SHP77 treated with DMSO at 0.1 percent for 48 hours (cell line): ENCODE measurements around the gene FCRL5.
"Not testable (repeated sequence)": the region's sequence is repeated elsewhere in the genome, so short reads cannot be mapped to it uniquely, and the experiment has no call there.

Source experiments
- DNase-seq: peaks from one replicate; lab custom pipeline; 2025; lab: John Stamatoyannopoulos, UW

Gene FCRL5

DNA sequence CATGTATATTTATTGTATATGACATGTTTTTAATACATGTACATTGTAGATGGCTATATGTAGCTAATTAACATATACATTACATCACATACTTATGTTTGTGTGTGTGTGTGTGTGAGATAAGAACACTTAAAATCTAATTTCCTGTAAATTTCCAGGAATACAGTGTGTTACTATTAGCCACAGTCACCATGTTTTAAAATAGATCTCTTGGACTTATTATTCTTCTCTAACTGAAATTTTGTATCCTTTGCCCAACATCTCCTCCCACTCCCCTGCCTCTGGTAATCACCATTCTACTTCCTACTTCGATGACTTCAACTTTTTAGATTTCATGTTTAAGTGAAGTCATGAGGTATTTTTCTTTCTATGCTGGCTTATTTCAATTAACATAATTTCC, 64.8 kb downstream of the FCRL5 start:
- no peak for DNase-seq

DNA sequence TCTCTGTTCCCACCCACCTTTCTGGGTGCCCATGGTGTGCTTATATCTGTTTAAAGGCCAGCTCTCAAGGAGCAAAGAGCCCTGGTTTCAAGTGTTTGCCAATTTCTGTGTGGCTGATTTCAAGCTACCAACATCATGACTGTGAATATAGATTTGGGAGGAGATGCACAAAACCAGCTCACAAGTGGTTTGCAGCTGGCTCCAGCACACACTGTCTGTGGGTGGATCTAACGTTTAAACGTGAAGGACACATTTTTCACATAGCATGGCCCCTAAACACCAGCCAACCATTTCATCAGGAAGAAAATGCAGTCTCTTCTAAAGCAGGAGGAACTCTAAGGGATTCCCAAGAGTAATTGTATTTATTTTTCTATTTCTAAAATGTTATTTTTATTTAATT, 65.2 kb downstream of the FCRL5 start:
- DNase-seq = no peak

GRCh38 chr1:157486400-157486799, 65.9 kb downstream of the FCRL5 start:
- not testable (repeated sequence) for DNase-seq

DNA sequence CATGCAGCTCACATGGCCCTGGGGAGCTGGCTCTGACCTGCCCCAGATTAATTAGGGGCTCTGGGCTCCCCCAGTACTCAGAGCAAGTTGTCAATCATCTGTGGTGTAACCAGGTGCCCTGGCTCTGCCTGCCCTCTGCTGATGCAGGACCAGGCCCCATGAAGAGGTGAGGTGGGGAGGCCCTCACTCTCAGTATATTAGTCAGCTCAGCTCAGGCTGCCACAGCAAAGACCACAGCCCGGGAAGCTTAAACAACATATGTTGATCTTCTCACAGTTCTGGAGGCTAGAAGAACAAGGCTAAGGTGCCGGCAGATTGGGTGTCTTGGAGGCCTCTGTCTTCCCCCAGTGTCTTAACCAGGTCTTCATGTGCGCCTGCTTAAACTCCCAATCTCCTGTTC, 66.5 kb downstream of the FCRL5 start:
- DNase-seq = no peak

DNA sequence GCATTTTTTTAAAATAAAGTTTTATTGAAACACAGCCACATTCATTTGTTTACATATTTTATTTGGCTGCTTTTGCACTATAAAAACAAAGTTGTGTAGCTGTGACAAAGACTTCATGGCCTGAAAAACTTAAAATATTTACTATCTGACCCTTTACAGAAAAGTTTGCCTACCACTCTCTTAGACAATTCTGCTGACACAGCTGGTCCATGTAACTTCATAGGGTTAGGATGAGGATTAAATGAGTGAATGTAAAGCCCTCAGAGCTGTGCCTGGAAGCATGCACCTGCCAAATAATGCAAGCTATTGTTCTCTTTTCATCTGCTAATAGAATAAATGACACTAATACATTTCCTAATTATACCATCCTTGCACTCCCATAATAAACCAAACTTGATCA, 67.7 kb downstream of the FCRL5 start:
- DNase-seq = no peak

DNA sequence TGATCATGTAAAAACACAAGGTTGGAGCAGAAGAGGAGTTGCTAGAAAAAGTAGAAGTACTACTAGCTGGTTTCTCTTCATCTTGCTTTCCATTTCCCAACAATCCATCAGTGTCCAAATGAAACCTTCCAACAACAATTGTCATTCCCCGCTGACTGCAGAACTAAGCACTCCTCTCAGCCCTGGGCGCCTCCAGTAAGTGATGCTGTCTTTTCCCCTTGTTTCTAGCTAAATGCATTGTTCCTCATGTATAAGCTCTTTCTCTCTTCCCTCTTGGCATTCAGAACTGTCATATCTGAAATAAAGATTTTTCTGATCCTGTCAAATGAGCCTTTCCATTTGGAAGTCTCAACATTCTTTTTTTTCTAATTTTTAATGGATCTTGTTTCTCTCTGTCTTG, 68.7 kb downstream of the FCRL5 start:
- no peak for DNase-seq

GRCh38 chr1:157482717-157483116, 69.6 kb downstream of the FCRL5 start:
- no peak for DNase-seq

- no peak for DNase-seq
Observed at GRCh38 chr1:157482174-157482573, 70.1 kb downstream of the FCRL5 start.

GRCh38 chr1:157478030-157478429, 74.3 kb downstream of the FCRL5 start:
- no peak for DNase-seq

DNA sequence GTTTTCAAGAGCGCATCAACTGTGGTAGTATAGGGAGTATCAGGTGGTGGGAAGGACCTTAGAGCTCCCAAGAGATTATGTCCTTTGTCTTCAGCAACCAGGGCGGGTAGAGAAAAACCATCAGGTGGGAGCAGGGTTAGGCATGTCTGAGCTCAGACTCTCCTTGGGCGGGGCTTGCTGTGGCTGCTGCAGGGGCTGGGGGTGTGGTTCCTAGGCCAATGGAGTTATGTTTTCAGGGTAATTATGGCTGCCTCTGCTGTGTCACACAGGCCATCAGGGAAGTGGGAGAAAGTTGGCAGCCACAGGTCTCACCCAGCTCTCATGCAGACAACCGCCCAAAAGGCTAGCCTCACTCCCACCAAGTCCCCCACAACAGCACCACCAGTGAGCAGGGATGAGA, 74.9 kb downstream of the FCRL5 start:
- no peak for DNase-seq

GRCh38 chr1:157472959-157473358, 79.4 kb downstream of the FCRL5 start:
- DNase-seq = no peak

DNA sequence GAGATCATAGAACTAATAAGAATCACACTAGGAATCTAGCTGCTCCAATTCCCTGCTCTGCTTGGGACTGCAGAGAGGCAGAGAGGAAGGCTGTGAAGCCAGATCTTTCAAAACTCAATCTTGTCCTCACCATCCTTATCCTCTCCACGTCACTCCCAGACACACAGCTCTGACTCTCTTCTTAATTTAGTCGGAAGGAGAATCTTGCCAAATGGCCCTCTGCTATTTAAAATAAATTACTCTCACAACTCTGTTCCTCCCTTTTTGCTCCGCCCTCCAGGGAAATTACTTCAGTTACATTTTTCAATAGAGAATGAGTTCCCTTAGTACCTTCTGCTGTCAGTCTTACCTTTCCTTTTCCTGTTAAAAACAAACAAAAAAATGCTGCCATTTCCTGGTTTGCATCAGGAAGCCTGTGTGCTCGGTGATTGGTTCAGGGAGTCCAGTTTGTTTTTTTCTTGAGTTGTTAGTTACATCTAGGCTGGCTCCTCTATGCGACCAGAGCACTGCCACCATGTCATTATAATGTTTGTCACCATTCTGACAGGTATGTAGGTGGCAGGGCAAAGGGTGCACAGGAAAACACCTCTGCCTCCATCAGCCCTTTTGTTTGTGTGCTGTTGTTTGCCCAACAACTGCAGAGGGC, 80.1 kb downstream of the FCRL5 start:
- no peak for DNase-seq

DNA sequence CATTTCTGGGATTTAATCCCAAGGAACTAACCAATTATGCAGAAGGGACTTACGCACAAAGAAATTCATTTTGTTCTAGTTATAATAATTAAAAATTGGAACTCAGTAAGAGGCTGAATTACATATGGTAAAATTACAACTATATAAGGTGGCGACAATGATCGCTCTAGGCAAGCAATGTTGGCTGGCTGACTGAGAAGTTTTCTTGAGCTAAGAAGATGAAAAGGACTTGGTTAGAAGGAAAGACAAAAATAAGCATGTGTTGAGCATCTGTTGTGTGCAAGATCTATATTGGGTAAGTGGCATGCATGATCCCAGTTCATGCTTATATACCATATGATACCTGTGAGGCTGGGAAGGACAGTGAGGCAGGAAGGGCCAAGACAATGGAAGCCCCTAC, 80.8 kb downstream of the FCRL5 start:
- DNase-seq = no peak

DNA sequence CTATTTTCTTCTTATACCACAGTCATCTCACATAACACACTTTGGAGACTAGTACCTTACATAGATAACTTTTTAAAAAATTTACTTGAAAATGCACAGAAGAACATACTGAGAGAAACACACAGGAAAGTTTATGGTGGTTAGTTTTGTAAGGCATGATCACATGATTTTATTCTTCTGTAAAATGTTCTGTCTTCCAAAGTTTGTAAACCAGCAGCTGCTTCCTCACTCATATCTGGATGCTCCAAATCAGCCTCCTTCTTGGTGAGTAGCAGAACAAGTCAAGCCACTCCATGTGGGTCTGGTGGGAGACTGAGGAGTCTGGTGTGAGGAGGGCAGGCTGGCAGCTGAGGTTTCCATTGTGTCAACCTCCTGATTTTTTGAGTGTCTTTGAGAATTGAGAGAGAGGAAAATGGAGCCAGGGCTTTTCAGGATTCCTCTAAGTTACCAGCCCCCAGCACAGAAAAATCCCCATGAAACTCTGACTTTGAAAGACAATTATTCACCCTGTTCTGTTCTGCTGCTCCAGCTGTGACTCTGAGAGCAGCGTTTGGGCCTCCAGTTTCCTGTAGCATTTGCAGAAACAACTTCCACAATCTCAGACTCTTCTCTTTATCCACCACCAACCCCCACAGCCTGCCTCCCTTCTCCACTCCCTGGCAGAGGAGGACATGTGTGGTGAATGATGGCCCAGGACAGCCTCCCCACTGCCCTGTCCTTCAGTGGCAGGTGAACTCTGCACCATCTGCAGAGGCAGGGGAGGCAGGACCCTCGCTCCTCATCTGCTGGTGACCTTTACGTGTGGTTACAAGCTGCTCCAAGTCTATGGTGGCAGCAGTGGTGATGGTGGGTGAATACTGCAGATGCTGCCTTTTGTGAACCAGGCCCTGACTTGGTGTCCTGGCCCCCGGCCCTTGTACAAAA, 82.3 kb downstream of the FCRL5 start:
- DNase-seq = no peak

GRCh38 chr1:157469300-157469699, 83.0 kb downstream of the FCRL5 start:
- no peak for DNase-seq

DNA sequence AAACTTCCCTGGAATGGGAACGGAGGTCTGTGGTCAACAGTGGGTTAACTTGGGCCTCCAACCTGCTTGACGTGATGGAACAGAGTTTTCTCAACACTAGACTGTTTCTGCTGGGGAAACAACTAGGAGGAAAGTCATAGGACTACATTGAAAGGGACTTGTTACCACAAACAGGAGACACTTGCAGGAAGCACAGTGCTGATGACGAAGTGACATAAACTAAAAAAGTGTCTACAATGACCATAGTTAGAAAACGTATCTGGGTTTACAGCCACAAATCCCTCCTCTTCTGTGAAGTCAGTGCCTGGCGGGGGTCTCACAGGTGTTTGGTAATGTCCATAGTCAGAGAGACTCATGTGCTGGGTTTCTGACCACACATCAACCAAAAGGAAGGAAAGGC, 86.3 kb downstream of the FCRL5 start:
- no peak for DNase-seq
